WI38 (cell line): Measurements from ENCODE around the gene TTC31.

ENCODE experiments used
- H3K4me3 ChIP-seq: 2 replicates; pipeline ENCODE4 v1.5.1; 2011; ENCODE audit warnings: low read depth, mild to moderate bottlenecking, control low read depth, low read length
- TF ChIP-seq, protein P1 (sequence below): IDR thresholded peaks from 2 replicates; pipeline ENCODE4 v1.5.1; 2012; ENCODE audit warnings: low read depth, mild to moderate bottlenecking, control low read depth, low read length

The TTC31 gene

GRCh38 chr2:74500578-74500946 is 17.7 kb downstream of the TTC31 start:
- TF ChIP-seq, protein P1, sequence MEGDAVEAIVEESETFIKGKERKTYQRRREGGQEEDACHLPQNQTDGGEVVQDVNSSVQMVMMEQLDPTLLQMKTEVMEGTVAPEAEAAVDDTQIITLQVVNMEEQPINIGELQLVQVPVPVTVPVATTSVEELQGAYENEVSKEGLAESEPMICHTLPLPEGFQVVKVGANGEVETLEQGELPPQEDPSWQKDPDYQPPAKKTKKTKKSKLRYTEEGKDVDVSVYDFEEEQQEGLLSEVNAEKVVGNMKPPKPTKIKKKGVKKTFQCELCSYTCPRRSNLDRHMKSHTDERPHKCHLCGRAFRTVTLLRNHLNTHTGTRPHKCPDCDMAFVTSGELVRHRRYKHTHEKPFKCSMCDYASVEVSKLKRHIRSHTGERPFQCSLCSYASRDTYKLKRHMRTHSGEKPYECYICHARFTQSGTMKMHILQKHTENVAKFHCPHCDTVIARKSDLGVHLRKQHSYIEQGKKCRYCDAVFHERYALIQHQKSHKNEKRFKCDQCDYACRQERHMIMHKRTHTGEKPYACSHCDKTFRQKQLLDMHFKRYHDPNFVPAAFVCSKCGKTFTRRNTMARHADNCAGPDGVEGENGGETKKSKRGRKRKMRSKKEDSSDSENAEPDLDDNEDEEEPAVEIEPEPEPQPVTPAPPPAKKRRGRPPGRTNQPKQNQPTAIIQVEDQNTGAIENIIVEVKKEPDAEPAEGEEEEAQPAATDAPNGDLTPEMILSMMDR = no peak
- H3K4me3 ChIP-seq = no peak overlapping the region

GRCh38 chr2:74501335-74502071 is 18.6 kb downstream of the TTC31 start:
- TF ChIP-seq, protein P1 = no peak
- H3K4me3 ChIP-seq = no peak overlapping the region

- H3K4me3 ChIP-seq = peak overlapping the region; percentile 59
These were observed 19.4 kb downstream of the TTC31 start for GRCh38 chr2:74502147-74502719.

DNA sequence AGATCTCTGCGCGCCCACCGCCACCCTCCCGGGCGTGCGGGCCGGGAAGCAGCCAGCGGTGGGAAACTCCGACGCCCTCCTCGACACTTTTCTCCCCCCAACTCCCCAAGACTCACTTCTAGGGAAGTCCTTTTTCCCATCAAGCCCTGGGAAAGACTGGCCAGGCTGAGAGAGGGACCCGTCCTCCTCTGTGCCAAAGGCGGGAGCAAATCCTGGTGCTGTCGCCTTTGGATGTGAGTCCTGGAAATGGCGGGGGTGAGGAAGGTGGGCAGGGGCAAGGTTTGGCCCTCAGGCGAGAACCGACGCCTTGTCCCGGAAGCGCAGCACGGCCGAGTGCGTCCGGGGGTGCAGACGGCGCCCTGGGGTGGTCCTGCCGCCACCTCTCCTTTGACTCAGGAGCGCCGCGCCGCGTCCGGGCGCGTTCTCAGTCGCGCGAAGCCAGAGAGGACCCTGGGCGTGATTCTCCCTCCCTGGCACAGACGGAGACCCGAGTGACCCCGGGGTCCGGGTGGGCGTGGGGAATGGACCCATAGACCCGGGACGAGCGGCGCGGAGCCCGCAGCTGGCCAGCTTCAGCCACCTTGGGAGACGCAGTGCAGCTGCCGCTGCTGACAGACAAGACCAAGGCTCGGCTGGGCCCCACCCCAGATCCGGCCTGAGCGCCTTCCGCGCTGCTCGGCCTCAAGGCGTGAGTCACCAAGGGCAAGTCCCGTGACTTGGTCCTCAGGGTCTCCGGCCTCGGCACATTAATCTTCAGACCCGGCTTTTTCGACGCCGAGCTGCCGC is 20.0 kb downstream of the TTC31 start:
- H3K4me3 ChIP-seq = peak overlapping the region; percentile 59

More at GRCh38 chr2:74502147-74502719, 19.4 kb downstream of the TTC31 start:
- TF ChIP-seq, protein P1 = no peak

GRCh38 chr2:74503506-74504475 is 20.9 kb downstream of the TTC31 start:
- TF ChIP-seq, protein P1 = no peak
- H3K4me3 ChIP-seq = peak overlapping the region; percentile 59

More for the DNA sequence above, 20.0 kb downstream of the TTC31 start:
- TF ChIP-seq, protein P1 = no peak

DNA sequence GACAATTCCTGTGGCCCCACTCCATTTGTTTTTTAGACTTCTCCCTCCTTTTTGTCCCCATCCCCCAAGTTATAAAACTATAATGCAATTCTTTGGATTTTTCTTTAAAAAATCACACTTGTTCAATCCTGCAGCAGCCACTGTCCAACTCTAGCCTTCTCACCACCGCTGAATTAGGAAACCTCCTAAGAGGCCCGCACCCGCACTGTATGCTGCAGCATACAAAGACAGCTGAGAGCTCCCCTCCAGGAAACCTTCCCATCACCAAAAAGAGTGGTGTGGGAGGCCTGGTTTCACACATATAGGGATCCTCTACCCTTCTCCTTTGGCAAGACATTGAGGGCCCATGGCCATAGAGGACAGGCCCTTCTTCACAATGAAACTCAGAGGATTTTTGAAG is 21.7 kb downstream of the TTC31 start:
- TF ChIP-seq, protein P1 = no peak
- H3K4me3 ChIP-seq = no peak overlapping the region
